Erythroblast (primary cell): ENCODE measurements around the gene OR2AG2.

Experiments used
- DNase-seq, 2 experiments: peaks; one replicate each; lab custom pipeline; 2025; lab: John Stamatoyannopoulos, UW
- GATA1 ChIP-seq: IDR thresholded peaks from 2 replicates; pipeline ENCODE4 v1.6.1; 2011; ENCODE audit warnings: low read depth, mild to moderate bottlenecking, control low read depth, low read length, moderate library complexity
- POLR2A ChIP-seq: IDR thresholded peaks from 2 replicates; pipeline ENCODE4 v1.6.1; 2011; ENCODE audit warnings: mild to moderate bottlenecking, low read length

The OR2AG2 gene

GRCh38 chr11:6755953-6756347 lies 15.8 kb downstream of the OR2AG2 start:
- TF ChIP-seq POLR2A (no peak), GATA1 (no peak)
- DNase-seq: no peak

GRCh38 chr11:6755303-6755952 lies 16.3 kb downstream of the OR2AG2 start:
- DNase-seq: peak; percentile 14 to 54
- TF ChIP-seq GATA1 (no peak), POLR2A (no peak)

- peak; percentile 3 to 17 for DNase-seq
Measured at GRCh38 chr11:6747097-6747668, 24.6 kb downstream of the OR2AG2 start.

GRCh38 chr11:6746626-6747025 lies 25.1 kb downstream of the OR2AG2 start:
- TF ChIP-seq POLR2A (no peak), GATA1 (no peak)
- DNase-seq: no peak

More at GRCh38 chr11:6747097-6747668, 24.6 kb downstream of the OR2AG2 start:
- TF ChIP-seq POLR2A: no peak
- no peak for TF ChIP-seq GATA1

DNA sequence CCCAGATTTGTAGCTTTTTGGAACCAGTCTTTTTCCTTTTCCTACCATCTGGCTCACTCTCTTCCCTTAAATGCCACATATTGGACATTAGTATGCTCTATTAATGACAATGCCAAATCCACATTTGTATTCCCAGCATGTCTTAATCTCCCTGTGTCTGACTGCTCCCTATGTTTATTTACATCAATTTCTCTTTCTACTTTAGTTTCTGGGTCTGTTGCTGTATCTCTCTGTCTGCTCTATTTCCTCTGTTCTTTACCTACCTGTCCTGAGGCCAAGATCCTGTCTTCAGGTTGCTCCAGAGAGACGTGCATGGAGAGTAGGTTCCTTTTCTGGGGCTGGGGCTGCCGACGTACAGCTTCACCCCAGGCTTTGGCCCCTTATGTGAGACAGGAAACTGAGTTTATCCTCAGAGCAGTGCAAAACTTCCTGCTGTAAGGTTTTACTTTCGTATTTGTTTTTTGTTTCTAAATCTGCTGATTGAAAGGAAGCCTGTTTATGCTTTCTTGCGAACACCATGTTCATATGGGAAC lies 25.6 kb downstream of the OR2AG2 start:
- DNase-seq: no peak
- TF ChIP-seq POLR2A (no peak), GATA1 (no peak)

DNA sequence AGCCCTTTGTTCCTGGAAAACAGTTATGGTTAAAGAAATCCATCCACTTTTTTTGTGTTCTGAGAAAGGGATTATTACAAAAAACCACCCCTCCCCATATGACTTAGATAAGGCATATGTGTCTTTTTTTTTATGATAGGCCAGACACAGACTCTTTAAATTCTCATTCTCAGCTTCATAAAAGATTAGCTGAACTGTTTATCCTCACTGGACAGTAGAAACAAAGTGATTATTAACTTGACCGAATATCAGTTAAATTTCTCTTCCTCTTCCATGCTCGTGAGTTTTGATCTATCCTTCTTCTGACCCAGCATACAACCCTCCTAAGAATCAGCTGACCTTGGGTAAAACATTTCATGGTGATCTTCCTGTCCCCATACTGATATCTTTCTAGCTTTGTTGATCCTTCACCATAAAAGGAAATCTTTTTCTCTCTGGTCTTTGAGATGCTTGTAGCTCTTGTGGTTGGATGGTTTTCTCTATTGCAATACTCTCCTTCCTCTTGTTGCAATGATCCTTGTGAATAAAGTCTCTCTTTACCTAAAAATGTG lies 26.2 kb downstream of the OR2AG2 start:
- peak in 1 of 2 experiments; percentile 17 for DNase-seq
- TF ChIP-seq GATA1 (no peak), POLR2A (no peak)

GRCh38 chr11:6745018-6745417 lies 26.8 kb downstream of the OR2AG2 start:
- DNase-seq: no peak
- TF ChIP-seq GATA1 (no peak), POLR2A (no peak)

GRCh38 chr11:6742260-6742659 lies 29.5 kb downstream of the OR2AG2 start:
- TF ChIP-seq POLR2A: no peak
- TF ChIP-seq GATA1: no peak
- no peak for DNase-seq

- TF ChIP-seq GATA1 (no peak), POLR2A (no peak)
- no peak for DNase-seq
Measured at GRCh38 chr11:6738590-6738989, 33.2 kb downstream of the OR2AG2 start.

GRCh38 chr11:6737872-6738466 lies 33.8 kb downstream of the OR2AG2 start:
- DNase-seq: peak; percentile 39 to 62
- no peak for TF ChIP-seq POLR2A

DNA sequence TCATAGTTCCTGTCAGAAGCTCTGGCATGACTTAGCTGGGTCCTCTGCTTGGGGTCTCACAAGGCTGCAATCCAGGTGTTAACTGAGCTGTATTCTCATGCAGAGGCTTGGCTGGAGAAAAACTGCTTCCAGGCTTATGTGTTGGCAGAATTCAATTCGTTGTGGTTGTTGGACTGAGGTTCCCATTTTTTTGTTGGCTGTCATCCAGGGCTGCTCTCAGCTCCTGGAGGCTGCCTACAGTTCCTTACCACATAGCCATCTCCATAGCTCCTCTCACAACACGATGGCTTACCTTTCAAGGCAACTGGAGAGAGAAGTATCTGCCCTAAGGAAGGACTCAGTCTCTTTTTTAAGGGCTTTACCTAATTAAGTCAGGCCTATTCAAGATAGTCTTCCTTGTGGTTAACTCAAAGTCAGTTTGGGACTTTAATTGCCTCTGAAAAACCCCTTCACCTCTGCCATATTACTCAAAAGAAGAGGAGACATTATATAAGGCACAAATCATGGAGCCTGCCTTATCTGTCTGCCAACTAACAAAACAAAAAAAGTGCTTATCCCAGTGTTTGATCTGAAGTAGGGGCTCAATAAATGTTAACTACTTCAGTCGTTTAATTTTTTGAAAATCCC lies 35.2 kb downstream of the OR2AG2 start:
- TF ChIP-seq POLR2A (no peak), GATA1 (no peak)
- no peak for DNase-seq

- no peak for DNase-seq
- TF ChIP-seq POLR2A: no peak
- no peak for TF ChIP-seq GATA1
Measured at GRCh38 chr11:6735306-6735705, 36.5 kb downstream of the OR2AG2 start.

- no peak for TF ChIP-seq GATA1
- TF ChIP-seq POLR2A: no peak
- no peak for DNase-seq
Measured at GRCh38 chr11:6734616-6735015, 37.2 kb downstream of the OR2AG2 start.
